HG03060 (cell line): ENCODE data around the gene ODAM.
"Not testable (repeated sequence)": the region's sequence is repeated elsewhere in the genome, so short reads cannot be mapped to it uniquely, and the experiment has no call there.

Source experiments
- ATAC-seq: cut with Tn5 transposase; IDR thresholded peaks from one replicate; pipeline ENCODE4 v1.9.1; 2021; ENCODE audit warnings: low read depth, moderate number of reproducible peaks; ENCODE audit not compliant: unreplicated experiment

Gene ODAM, protein sequence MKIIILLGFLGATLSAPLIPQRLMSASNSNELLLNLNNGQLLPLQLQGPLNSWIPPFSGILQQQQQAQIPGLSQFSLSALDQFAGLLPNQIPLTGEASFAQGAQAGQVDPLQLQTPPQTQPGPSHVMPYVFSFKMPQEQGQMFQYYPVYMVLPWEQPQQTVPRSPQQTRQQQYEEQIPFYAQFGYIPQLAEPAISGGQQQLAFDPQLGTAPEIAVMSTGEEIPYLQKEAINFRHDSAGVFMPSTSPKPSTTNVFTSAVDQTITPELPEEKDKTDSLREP

DNA sequence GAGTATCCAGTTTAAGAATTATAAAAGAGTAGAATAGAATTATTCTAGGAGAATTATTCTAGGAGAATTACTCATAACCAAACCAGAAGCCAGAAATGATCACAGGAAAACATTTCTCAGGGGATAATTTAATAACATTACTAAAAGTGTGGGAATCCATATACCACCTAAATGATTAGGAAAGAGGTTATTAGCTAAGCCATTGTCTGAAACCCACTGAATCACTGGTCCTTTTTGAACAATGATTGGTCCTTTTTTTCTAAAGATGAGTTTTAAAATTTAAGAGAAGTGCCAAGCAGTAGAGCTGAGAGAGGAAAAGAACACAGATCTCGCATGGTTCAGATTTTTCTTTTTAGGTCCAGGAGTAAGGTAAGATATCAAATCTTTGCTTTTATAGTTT lies at the start of gene ODAM:
TSS of gene ODAM (plus strand) at position 301 of the 400 bp plus-strand sequence. CDS start 819 bp downstream, outside the sequence.
- ATAC-seq, result no peak

DNA sequence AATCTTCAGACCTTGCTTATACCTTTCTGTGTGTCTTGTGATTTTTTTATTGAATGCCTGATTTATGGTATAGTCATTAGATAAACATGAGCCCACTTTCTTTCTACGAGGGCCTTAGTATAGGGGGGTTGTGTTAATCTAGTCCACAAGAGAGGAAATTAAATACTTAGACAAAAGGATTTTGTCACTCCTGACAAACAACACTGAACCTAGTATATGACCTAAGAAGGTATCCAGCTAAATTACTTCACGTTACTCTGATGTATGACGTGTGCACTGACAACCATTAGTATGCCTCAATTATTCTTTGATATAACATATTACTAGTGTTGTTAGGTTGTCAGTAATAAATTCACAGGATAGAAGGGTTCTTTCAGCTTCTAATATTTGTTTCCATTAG lies 44.3 kb upstream of the ODAM start:
- no peak for ATAC-seq

DNA sequence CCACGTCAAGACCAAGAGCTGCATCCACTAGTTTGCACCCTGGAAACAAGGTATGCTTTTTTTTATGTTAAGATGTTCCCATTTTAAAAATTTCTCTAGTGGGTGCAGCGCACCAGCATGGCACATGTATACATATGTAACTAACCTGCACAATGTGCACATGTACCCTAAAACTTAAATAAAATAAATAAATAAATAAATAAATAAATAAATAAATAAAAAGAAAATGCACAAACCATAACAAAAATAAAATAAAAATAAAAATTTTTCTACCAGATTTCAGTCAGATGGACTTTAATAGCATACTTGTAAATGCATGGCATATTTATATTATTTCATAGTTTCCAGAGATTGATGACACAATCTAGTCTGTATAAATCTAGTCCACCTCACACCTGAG lies 43.4 kb upstream of the ODAM start:
- no peak for ATAC-seq

DNA sequence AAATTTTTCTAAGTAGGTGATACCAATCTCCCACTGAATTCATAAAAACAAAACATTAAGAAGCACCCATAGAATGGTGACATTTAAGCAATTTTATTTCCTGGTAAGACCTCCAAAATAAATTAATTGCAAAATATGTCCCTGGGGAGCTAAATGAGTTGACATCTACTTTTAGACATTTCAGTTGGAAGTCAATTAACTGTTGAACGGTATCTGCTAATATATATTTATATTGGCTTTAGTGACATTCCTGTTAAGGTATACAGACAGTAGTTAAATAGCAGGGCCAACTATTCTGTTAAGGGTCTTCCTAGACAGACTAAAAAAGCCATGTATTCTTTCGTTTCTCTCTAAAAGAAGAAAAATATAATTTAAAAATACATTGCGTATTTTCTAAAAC lies 41.6 kb upstream of the ODAM start, which contains the start of gene PRR27:
TSS of gene PRR27 (plus strand) at position 301 of the 400 bp plus-strand sequence. CDS start 139 bp downstream, outside the sequence.
- ATAC-seq, result no peak

DNA sequence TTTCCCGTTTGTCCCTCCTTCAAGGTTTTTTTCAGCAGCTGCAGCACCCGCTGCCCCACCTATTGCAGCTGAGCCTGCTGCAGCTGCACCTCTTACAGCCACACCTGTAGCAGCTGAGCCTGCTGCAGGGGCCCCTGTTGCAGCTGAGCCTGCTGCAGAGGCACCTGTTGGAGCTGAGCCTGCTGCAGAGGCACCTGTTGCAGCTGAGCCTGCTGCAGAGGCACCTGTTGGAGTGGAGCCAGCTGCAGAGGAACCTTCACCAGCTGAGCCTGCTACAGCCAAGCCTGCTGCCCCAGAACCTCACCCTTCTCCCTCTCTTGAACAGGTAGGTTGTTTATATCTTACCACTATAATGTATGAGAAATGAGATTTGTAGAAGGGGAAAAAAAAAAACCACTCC lies 36.9 kb upstream of the ODAM start:
- ATAC-seq, result no peak

DNA sequence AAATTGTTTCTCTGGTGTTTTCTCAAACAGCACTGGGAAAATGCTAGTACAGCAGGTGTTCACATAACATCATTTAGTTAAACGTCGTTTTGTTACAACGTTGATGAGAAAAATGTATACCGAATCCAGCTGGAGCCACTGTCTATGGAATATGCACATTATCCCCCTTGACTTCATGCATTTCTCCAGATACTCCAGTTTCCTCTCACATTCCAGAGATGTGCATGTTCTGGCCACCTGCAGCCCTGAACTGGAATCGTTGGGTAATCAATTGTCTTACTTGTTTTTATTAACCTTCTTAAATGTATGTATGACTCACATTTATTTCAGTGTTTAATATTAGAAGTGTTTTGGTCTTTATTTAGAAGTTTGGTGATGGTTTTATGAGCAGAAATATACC lies 18.4 kb upstream of the ODAM start:
- ATAC-seq, result no peak

DNA sequence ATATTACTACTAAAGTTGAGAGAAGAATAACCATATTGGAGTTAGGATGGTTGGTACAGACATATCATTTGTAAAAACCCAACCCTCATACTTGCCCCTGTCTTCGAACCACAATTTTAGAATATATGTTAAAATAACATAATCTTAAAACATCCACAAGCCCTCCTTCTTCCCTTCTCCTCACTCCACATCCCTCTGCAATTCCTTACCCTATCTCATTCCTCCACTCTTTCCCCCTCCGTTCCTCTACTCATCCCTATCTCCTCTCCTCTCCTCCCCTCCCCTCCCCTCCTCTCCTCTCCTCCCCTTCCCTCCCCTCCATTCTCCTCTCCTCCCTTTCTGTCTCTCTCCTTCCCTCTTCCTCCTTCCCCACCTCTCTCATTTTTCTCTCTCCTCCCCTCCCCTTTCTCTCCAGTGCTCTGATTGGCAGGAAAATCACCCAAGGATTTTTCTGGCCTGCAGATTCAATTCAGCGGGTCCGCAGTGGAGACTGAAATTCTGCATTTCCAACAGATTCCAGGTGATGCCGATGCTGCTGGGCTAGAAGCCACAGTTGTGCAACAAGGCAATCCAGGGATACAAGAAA lies 17.4 kb upstream of the ODAM start:
- no peak for ATAC-seq

DNA sequence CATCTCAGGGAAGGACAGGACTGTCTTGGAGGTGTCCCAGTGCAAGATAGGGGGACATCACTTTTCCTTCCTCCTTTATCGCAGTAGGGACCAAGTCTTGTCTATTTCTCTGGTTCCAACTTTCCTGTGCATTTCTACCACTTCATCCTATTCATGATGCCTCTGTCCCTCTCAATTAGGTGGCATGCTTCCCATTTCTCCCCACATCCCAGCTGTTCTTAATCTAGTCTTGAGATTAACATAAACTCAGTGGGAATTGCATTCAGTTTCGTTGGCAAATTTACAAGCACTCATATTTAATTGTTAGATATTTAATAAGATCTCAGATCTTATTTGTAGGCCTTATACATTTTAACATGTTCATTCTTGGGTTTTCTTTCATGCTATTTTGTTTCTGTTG lies 15.7 kb upstream of the ODAM start:
- ATAC-seq, result no peak

DNA sequence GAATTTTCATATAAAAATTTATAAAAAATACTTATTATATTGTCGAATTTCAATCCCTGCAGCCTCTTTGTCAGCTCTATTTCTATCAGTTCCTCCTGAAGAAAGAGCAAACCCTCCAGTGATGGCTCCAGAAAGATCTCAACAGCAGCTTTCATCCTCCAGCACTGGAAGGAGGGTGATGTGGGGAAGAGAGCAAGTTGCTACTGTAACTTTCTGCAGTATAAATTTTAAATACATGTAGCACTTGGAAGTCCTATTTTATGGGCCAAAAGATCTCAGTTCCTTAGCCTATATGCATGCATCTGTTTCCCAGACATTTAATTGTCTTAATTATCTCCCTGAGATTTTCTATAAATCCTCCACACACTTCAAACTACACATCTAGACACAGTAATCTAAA lies 13.7 kb upstream of the ODAM start:
- no peak for ATAC-seq

DNA sequence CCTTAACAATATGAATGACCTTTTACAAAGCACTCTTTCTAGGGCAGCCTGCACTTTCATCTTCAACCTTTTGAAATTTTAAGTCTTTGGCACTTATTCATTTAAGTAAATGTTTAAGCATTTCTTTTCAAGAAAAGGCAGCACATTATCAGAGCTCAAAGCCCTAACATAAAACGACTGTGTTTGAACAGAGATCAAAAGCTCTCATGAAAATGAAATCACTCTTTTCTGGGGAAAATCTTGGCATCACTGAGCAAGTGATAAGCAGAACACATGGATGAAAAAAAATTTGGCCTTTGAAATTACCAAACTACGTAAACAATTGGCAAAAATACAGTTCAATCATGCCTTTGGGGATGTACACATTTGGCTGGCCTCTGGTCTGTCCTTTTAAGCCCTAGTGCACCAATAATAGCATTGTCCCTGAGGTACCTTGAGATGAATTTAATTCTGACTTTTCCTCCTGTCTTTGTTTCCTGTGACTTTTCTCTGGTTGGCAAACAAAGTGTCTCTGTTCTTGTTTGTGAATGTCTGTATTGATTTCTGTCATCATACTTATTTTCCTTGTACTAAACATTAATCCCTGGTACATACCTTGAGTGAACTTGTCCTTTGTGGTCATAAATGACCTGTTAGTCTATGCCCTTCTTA lies 12.9 kb upstream of the ODAM start:
- ATAC-seq, result no peak

DNA sequence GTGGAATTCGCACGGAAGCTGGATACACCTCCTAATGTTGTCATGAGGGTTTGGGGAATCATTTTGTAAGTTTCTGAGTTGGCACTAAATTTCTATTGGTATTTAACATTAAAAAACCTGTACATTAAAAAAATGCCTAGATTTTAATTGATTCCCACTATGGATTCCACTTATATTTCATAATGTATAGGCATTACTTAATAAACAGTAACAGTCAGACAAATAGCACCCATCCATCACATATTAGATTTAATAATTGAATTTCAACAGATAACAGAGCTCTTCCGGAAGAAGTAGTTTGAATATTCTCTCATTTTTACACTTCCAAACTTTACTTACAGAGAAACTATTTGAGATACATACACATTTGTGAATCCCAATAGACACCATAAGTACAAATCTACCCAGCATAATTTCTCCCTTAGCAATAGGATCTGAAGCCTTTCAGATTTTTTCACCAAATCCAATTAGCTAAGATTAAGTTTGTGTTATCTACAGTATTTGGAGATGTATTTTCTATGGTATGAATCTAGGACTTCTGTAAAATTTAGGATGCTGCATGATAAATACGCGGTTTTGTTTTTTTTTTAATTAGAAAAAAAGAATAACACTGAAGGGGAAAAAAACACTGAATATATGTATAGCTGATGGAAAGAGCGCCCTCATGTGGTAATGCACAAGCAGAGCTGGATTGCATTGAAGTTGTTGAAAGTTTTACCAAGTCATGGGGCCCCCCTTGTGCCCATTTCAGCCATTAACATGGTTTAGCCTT lies 12.2 kb upstream of the ODAM start:
- ATAC-seq, result no peak

DNA sequence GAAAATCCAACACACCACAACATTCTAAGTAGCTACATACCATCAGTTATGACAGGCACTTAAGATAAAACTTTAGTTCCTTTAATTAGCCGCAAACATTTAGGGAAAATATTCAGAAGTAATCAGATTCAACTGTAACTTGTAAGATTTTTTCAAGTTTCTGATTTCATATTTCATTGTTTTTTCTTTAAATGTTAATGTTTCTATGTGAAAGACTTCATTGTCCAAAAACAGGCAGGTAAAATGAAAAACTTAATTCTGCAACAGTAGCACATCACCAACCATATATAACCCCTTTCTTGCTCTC lies 11.6 kb upstream of the ODAM start:
- no peak for ATAC-seq

DNA sequence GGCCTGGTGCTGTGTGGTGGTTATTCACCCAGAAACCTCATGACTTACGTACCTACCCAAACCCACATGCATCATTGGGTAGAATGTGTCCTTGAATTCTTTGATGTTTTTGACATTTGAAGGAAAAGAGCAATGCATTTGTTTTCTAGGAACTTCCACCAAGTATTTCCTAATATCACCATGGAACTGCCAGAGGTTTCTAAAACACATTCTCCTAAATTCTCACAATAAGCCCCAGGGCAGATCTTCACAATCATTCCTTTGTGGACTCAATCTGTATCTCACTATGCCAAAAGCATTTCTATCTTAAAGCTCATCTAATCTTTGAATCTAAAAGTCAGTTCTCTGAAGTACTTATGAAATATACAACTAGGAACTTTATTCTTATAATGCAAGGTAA lies 8.3 kb upstream of the ODAM start:
- no peak for ATAC-seq

DNA sequence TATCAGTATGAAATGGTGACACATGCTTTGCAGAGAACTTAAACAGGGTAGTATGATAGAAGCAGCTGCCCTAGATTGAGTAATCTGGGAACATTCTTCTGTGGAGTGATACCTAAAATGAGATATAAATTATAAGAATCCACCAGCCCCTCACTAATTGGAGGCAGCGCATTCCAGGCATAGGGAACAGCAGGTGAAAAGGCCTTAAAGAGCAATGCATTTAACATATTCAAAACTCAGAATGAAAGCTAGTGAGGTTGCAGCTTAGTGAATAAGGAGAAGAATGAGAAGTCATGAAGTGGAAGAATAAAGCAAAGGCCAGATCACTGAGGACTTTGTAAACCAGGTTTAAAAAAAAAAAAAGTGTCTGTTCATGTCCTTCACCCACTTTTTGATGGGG lies 4.9 kb upstream of the ODAM start:
- ATAC-seq, result no peak

DNA sequence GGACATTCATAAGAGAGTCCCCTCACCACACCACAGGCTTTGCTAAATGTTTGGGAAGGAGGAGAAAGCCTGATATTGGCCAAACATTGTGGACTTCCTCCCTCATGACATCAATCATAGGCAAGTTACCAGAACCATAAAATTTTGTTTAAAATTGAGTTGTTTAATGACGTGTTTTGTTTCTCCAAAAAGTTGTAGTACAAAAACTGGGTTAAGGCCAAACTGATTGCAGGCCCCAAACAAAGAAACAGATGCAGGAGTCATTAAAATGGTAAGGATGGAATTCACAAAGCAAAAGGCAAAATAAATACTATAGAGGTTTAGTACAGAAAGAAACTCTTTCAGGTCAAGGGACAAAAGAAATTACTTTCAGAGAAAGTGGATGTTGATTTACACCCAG lies 3.9 kb upstream of the ODAM start:
- no peak for ATAC-seq

DNA sequence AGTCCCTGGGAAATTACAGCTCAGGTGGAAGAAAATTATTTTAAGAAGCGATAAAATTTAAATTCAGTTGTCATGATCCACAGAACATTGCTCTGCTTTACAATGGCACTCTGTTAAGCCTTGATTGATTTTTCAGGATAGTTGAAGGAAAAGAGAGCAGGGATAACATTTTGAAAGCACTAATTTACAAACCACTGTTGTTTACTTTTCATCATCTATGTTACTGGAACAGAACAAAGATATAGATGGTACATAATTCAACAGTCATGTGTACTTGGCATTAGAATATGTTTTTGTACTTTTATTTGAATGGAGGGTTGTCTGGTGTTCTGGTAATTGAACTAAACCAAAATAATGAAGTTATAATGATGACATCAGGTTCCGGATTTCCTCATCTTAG lies 2.6 kb upstream of the ODAM start:
- no peak for ATAC-seq

DNA sequence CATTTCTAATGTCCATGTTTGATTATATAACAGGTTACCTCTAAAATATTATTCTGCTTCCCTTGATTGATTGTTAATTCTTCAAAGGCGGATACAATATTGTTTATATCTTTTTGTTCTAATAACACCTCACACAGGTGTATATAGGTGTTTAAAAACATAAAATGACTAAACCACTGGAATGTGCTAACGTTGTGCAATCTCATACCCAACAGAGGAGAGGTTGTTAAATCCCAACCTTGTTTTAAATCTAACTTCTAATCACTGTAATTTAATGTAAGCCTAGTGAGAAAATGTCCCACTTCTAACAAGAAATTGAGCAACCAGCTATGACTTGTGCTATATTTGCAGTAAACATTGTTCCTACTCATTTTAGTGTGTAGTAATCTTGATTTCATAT lies 1.3 kb downstream of the ODAM start:
- ATAC-seq, result no peak

DNA sequence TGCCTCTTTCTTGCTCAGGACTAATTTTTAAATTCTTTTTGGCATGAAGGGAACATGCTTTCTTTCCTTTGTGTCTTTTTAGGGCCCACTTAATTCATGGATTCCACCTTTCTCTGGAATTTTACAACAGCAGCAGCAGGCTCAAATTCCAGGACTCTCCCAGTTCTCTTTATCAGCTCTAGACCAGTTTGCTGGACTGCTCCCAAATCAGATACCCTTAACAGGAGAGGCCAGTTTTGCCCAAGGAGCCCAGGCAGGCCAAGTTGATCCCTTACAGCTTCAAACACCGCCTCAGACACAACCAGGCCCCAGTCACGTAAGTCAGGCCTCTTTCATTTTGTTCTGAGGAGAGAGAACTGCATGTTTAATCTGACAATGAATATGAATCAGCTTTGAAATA lies 2.3 kb downstream of the ODAM start:
- ATAC-seq, result no peak

DNA sequence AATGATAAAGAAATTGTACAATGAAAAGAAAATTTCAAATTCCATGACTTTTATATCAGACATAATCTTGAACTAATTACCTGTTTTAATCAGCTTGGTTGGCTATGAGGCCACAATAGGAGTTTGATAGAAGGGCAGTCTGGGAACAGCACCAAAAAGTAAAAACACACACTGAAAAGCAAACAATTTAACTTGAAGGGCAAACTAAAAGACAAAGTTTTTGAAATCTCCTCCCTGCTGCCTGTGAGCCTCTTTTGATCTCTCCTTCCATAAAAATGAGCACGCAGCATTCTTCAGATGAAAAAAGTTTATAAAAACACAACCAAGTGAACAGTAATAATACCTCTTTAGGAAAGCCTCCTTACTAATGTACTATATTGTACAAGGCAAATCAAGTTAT lies 8.1 kb downstream of the ODAM start:
- no peak for ATAC-seq

DNA sequence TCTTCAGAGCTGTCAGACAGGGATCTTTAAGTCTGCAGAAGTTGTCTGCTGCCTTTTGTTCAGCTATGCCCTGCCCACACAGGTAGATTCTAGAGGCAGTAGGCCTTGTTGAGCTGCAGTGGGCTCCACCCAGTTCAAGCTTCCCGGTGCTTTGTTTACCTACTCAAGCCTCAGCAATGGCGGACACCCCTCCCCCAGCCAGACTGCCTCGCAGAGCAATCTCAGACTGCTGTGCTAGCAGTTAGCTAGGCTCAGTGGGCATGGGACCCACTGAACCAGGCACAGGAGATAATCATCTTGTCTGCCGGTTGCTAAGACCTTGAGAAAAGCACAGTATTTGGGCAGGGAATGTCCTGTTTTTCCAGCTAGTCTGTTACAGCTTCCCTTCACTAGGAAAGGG lies 17.2 kb downstream of the ODAM start:
- not testable (repeated sequence) for ATAC-seq

DNA sequence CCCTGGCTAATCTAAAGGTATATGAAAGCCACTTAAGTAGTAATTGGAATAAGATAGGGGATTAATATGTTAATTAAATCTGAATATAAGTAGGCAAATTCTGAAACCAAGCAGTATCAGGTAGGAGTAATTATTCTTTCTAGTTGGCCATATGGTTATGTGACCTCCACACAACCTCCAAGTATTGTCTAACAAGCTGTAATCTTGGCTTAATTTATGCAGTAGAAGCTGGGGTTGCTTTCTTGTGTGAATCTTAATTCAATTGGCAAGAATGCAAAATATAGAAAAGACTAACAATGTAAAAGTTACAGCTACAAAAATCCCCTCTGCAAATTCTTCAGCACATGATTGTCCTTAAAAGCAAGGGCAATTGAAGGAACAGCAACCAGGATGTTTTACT lies 20.6 kb downstream of the ODAM start:
- not testable (repeated sequence) for ATAC-seq
